ENCODE measurements around the gene ZFHX2.

The ZFHX2 gene

GRCh38 chr14:23566112-23566777, 14.7 kb upstream of the ZFHX2 start:
- DNase-seq (ENCODE audit: low spot score) (no peak), ATAC-seq (ENCODE audit: low read depth) (no peak)
- Histone ChIP-seq H3K4me3 (ENCODE audit: severe bottlenecking) (peak overlapping the region; percentile 71), H3K4me1 (ENCODE audit: insufficient read depth, poor library complexity, severe bottlenecking) (peaks cover 4% of the 10 kb centered on the region), H3K9me3 (ENCODE audit: severe bottlenecking) (no peaks in the 10 kb centered on the region), H3K27ac (ENCODE audit: poor library complexity, severe bottlenecking) (no peak overlapping the region), H3K36me3 (ENCODE audit: low read depth) (peaks cover 50% of the 10 kb centered on the region), H3K27me3 (ENCODE audit: insufficient read depth, poor library complexity, severe bottlenecking) (no peaks in the 10 kb centered on the region)
- TF ChIP-seq CTCF (IDR thresholded peaks at IDR 0.05; ENCODE audit: poor library complexity, severe bottlenecking) = no peak

DNA sequence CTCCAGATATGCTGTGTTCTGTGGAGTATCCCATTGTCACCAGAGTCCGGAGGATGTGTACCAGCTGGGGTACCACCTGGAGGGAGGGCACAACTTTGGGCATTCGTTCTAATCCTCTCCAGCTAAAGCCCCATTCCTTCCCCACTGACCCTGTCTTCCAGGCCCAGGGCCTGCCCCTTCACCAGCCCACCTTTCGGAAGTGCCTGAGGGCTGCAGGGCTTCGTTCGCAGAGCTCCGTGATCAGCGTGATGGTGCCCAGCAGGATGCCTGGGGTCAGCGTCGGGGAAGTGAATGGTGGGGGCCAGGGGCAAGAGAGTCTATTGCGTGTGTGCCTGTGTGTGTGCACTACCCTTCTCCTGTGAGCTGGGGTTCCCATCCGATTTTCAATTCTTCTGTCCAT, 14.1 kb upstream of the ZFHX2 start:
- no peaks in the 10 kb centered on the region for H3K27me3 ChIP-seq (ENCODE audit: insufficient read depth, poor library complexity, severe bottlenecking)
- DNase-seq (ENCODE audit: low spot score) (no peak), ATAC-seq (ENCODE audit: low read depth) (no peak)
- H3K36me3 ChIP-seq (ENCODE audit: low read depth) = peaks cover 56% of the 10 kb centered on the region
- no peak for TF ChIP-seq CTCF (IDR thresholded peaks at IDR 0.05; ENCODE audit: poor library complexity, severe bottlenecking)
- H3K4me3 ChIP-seq (ENCODE audit: severe bottlenecking) = no peak overlapping the region
- H3K4me1 ChIP-seq (ENCODE audit: insufficient read depth, poor library complexity, severe bottlenecking) = peaks cover 4% of the 10 kb centered on the region
- H3K27ac ChIP-seq (ENCODE audit: poor library complexity, severe bottlenecking) = no peak overlapping the region
- H3K9me3 ChIP-seq (ENCODE audit: severe bottlenecking) = no peaks in the 10 kb centered on the region

- TF ChIP-seq CTCF (IDR thresholded peaks at IDR 0.05; ENCODE audit: poor library complexity, severe bottlenecking) = no peak
- H3K36me3 ChIP-seq (ENCODE audit: low read depth) = peaks cover 61% of the 10 kb centered on the region
- no peak for DNase-seq (ENCODE audit: low spot score)
- H3K4me1 ChIP-seq (ENCODE audit: insufficient read depth, poor library complexity, severe bottlenecking) = peaks cover 4% of the 10 kb centered on the region
- no peak for ATAC-seq (ENCODE audit: low read depth)
- H3K27me3 ChIP-seq (ENCODE audit: insufficient read depth, poor library complexity, severe bottlenecking) = no peaks in the 10 kb centered on the region
- no peak overlapping the region for H3K27ac ChIP-seq (ENCODE audit: poor library complexity, severe bottlenecking)
- no peak overlapping the region for H3K4me3 ChIP-seq (ENCODE audit: severe bottlenecking)
- H3K9me3 ChIP-seq (ENCODE audit: severe bottlenecking) = no peaks in the 10 kb centered on the region
Observed at GRCh38 chr14:23564876-23565275, 13.3 kb upstream of the ZFHX2 start.

GRCh38 chr14:23564181-23564812, 12.7 kb upstream of the ZFHX2 start:
- DNase-seq (ENCODE audit: low spot score) (no peak), ATAC-seq (ENCODE audit: low read depth) (no peak)
- Histone ChIP-seq H3K36me3 (ENCODE audit: low read depth) (peaks cover 67% of the 10 kb centered on the region), H3K4me1 (ENCODE audit: insufficient read depth, poor library complexity, severe bottlenecking) (peaks cover 4% of the 10 kb centered on the region), H3K27ac (ENCODE audit: poor library complexity, severe bottlenecking) (no peak overlapping the region), H3K4me3 (ENCODE audit: severe bottlenecking) (no peak overlapping the region), H3K9me3 (ENCODE audit: severe bottlenecking) (no peaks in the 10 kb centered on the region), H3K27me3 (ENCODE audit: insufficient read depth, poor library complexity, severe bottlenecking) (no peaks in the 10 kb centered on the region)
- no peak for TF ChIP-seq CTCF (IDR thresholded peaks at IDR 0.05; ENCODE audit: poor library complexity, severe bottlenecking)
